Fibroblast of pulmonary artery (primary cell): ENCODE results near the gene KRT72.

ENCODE experiments used
- DNase-seq: peaks from one replicate; pipeline ENCODE4 v3.0.0-alpha.2; 2010; ENCODE audit warnings: low read depth
- H3K4me3 ChIP-seq: replicated peaks from 2 replicates; pipeline ENCODE4 v1.5.1; 2011; ENCODE audit warnings: low read depth, mild to moderate bottlenecking, control low read depth, low read length, moderate library complexity
- TF ChIP-seq, protein P1 (sequence below): IDR thresholded peaks from 2 replicates; pipeline ENCODE4 v1.5.1; 2011; ENCODE audit warnings: mild to moderate bottlenecking, control low read depth, low read length, inconsistent platforms; ENCODE audit errors: missing control alignments

Gene KRT72

DNA sequence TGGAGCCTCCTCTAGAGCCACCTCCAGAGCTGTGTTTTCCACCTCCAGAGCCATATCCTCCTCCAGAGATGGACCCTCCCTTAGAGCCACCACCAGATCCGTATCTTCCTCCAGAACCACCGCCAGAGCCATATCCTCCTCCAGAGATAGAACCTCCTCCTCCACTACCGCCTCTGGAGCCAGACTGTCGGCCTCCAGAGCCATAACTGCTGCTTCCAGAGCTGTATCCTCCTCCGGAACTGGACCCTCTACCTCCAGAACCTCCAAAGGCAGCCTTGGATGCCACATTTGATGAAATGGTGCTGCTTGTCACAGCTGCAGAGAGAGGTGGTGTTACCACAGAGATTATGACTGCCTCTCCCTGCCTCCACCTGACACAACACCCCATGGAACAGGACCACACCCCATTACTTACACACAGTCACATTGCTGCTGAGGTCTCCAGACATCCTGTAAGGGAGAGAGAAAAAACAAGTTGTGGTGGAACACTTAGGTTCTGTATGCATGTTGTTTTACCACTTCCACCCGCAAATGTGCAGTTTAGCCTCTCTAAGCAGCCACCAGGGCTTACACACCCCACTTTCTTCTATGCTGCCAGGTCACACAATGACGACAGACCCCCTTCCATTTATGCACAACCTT, 44.0 kb upstream of the KRT72 start:
- no peak for DNase-seq
- H3K4me3 ChIP-seq, result no peak overlapping the region
- TF ChIP-seq, protein P1, sequence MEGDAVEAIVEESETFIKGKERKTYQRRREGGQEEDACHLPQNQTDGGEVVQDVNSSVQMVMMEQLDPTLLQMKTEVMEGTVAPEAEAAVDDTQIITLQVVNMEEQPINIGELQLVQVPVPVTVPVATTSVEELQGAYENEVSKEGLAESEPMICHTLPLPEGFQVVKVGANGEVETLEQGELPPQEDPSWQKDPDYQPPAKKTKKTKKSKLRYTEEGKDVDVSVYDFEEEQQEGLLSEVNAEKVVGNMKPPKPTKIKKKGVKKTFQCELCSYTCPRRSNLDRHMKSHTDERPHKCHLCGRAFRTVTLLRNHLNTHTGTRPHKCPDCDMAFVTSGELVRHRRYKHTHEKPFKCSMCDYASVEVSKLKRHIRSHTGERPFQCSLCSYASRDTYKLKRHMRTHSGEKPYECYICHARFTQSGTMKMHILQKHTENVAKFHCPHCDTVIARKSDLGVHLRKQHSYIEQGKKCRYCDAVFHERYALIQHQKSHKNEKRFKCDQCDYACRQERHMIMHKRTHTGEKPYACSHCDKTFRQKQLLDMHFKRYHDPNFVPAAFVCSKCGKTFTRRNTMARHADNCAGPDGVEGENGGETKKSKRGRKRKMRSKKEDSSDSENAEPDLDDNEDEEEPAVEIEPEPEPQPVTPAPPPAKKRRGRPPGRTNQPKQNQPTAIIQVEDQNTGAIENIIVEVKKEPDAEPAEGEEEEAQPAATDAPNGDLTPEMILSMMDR, result no peak

DNA sequence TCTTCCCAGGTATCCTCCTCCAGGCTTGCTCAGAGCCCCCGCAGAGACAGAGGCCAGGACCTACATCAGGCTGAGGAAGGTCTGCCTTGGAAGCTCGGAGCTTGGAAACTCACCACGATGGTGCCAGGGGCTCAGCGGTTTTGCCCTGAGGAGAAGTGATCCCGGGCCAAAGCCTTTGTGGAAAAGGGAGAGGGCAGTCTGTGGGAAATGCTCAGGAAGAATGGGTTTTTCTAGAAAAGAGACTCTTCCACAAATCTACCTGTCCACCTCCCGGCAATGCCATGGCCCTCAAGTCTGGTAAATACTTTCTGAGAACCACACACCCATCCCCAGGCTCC, 42.8 kb upstream of the KRT72 start:
- no peak overlapping the region for H3K4me3 ChIP-seq
- TF ChIP-seq, protein P1, result no peak
- DNase-seq, result no peak

DNA sequence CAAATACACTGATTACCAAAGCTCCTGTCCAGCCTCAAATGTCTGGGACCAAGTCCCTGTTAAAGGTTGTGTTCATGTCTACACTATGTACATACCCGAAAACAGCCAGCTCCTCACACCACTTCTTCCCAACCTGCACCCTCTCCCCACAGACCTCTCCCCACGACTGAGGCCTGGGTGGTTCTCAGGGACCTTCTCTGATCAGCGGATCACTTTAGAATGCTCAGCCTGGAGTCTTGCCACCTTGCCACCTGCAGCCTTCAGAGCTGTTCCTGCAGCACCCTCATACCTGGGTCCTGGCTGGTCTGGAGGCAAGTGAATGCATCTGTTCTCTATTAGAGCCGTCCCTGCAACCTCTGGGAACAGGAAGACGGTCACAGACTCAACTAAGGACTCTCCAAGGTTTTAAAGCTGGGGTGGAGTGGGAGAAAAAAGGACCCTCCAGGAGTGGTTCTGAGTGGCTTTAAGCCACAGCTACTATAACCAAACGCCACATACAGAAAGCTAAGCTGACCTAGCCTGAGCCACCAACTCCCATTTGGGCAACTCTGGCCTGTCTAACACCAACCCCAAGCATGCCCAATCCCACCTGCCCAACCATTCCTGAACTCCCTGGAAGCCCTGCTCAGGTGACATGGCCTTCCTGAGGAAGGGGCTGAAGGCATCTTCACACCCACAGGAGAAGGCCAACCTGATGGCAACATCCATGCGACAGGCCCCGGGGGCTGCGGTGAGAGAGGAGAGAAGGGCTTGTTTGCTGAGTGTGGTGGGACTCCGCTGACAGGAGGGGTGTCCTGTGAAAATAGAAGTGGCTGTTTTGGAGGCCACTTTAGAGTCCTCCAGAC, 42.2 kb upstream of the KRT72 start:
- TF ChIP-seq, protein P1, result no peak
- DNase-seq, result no peak
- H3K4me3 ChIP-seq, result no peak overlapping the region

DNA sequence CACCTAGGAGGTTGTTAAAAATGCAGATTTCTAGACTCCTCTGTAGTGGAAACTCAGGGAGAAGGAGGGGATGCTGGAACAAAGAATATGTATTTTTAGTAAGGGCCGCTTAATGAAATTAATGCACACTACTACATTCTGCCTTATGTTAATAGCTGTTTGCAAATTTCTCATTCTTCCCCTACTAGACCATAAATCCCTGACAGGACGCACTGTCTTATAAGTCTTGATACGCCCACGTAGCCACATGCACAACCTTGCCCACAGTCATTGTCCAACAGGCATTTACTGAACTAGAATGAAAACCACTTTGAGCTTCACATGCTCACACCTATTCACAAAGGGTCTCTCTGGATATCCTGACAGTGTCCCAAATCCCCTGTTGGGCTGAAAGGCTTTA, 40.2 kb upstream of the KRT72 start:
- DNase-seq, result no peak
- TF ChIP-seq, protein P1, result no peak
- no peak overlapping the region for H3K4me3 ChIP-seq

DNA sequence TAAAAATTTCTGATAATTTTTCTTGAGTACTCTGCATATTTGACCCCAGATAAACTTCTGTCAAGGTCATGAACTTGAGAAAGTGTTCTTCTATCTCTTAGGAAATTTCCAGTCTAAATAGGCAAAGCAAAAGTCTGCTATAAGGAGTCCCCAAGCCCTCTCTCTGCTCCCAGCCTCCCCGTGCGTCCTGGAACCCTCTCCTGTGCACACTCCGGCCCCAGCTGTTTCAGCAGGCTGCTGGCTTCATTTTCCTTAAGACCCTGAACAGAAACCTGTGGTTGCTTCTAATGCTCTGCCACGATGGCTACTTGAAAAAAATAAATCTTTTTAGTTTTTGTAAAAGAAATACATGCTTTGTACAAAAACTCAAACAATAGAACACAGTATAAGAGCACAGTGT, 36.0 kb upstream of the KRT72 start:
- no peak overlapping the region for H3K4me3 ChIP-seq
- TF ChIP-seq, protein P1, result no peak
- DNase-seq, result no peak

DNA sequence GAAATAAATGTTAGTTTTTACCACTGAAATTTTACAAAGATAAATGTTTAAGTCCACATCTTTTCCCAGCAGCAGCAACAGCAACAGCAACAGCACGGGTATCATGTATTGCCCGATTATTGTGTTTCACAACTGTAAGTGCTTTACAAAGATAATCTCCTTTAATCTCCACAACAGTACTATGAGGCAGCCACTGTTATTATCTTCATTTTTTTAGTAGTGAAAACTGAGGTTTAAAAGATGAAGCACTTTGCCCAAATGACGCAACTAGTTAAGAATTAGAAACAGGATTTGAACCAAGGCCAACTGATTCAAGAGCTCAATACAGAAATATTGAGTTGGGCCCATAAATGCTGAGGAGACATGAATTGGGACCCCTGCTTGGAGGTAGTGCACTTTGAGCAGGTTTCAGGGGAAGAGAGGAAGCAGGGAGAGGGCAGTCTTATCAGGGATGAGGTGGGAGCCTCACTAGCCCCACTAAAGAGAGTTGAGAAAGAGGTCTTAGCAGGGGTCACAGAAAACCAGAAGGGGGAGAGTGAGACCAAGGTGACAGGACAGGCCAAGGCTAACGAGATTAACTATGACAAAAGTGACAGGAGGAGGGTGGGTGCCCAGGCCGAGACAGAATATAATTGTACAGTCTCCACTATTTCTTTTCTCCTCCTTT, 35.5 kb upstream of the KRT72 start:
- no peak for DNase-seq
- no peak overlapping the region for H3K4me3 ChIP-seq
- TF ChIP-seq, protein P1, result no peak
